Panc1 (cell line): ENCODE results near the gene FUT7.

Source experiments
- CTCF ChIP-seq: fragments of 450-650 bp; IDR thresholded peaks from 2 replicates; pipeline ENCODE4 v1.5.1; 2017; ENCODE audit warnings: mild to moderate bottlenecking
- POLR2AphosphoS5 ChIP-seq: IDR thresholded peaks from 2 replicates; pipeline ENCODE4 v1.6.1; 2012; ENCODE audit warnings: mild to moderate bottlenecking, low read depth, low read length, moderate library complexity
- REST ChIP-seq, 2 experiments: IDR thresholded peaks; 2 replicates each; pipeline ENCODE4 v1.6.1; 2011 to 2012; ENCODE audit warnings: low read depth in 2 of 2, control low read depth in 1 of 2, low read length in 1 of 2, mild to moderate bottlenecking in 1 of 2, moderate library complexity in 1 of 2; ENCODE audit not compliant: insufficient read depth in 1 of 2
- SIN3A ChIP-seq: IDR thresholded peaks from 2 replicates; pipeline ENCODE4 v1.6.1; 2012; ENCODE audit warnings: low read depth, mild to moderate bottlenecking, low read length, moderate library complexity, borderline replicate concordance; ENCODE audit not compliant: insufficient read depth
- TCF7L2 ChIP-seq: IDR thresholded peaks from 2 replicates; pipeline ENCODE4 v1.6.1; 2011; ENCODE audit warnings: mild to moderate bottlenecking, low read depth, low read length, inconsistent platforms

- TF ChIP-seq CTCF = no peak
- no peak for TF ChIP-seq SIN3A
- no peak for TF ChIP-seq POLR2AphosphoS5
- no peak for TF ChIP-seq REST (IDR thresholded peaks at IDR 0.05; ENCODE audit: insufficient read depth in 1 of 2, low read depth in 2 of 2, low read length in 1 of 2)
- TF ChIP-seq TCF7L2 = no peak
These were observed 24.0 kb downstream of the FUT7 start for GRCh38 chr9:137007816-137008270.
